Transverse colon (tissue), 4 donors: ENCODE data around the gene NLGN1. TPM values are rescaled to one million over a fixed set of nuclear protein-coding genes. Genes with fewer than 3 reads are reported as not detected.

ENCODE experiments used
- DNase-seq: peaks from one replicate; pipeline ENCODE4 v3.0.0-alpha.2; 2019
- H3K27ac ChIP-seq, 4 donors: fragments of 200-600 bp; sonication (generic); 2 replicates each; pipeline ENCODE4 v1.5.1; 2016 to 2018; ENCODE audit warnings: inconsistent platforms in 4 of 4
- H3K27me3 ChIP-seq: fragments of 200-600 bp; sonication (generic); 2 replicates; pipeline ENCODE4 v1.5.1; 2017; ENCODE audit warnings: inconsistent platforms
- H3K36me3 ChIP-seq, 4 donors: fragments of 200-600 bp; sonication (generic); 2 replicates each; pipeline ENCODE4 v1.5.1; 2017 to 2019; ENCODE audit warnings: inconsistent platforms in 4 of 4
- H3K4me1 ChIP-seq, 4 donors: fragments of 200-600 bp; sonication (generic); 2 replicates each; pipeline ENCODE4 v1.5.1; 2017 to 2020; ENCODE audit warnings: inconsistent platforms in 4 of 4
- H3K4me3 ChIP-seq, 4 donors: fragments of 200-600 bp; sonication (generic); 1 replicate in 1 of 4; 2 replicates in 3 of 4; pipeline versions ENCODE4 v1.5.1 to v1.6.1; 2017 to 2019; ENCODE audit warnings: inconsistent platforms in 4 of 4
- H3K9me3 ChIP-seq, 2 donors: fragments of 200-600 bp; sonication (generic); 2 replicates each; pipeline ENCODE4 v1.5.1; 2017 to 2019; ENCODE audit warnings: inconsistent platforms in 2 of 2
- EP300 ChIP-seq: sonication (generic); formaldehyde crosslinking; IDR thresholded peaks from one replicate; pipeline ENCODE4 v1.6.1; 2017; ENCODE audit warnings: antibody characterized with exemption, low read depth
- POLR2A ChIP-seq: fragments of 450-650 bp; IDR thresholded peaks from one replicate; pipeline ENCODE4 v1.6.1; 2016; ENCODE audit warnings: antibody characterized with exemption, mild to moderate bottlenecking, moderate library complexity
- POLR2AphosphoS5 ChIP-seq, 3 donors: sonication (generic); formaldehyde crosslinking; IDR thresholded peaks; one replicate each; pipeline ENCODE4 v1.6.1; 2016; ENCODE audit warnings: antibody characterized with exemption in 3 of 3
- WGBS, 2 donors: methylation state at CpG; one replicate each; pipeline ENCODE4 v1.1.5; 2018; ENCODE audit warnings: low coverage in 1 of 2; 5-methylcytosine and 5-hydroxymethylcytosine counted together
- in situ Hi-C, 4 donors: fragments of 200-750 bp; cut with MboI; loops; one replicate each; pipeline versions ENCODE4 v1.15.0 to v1.15.1; 2017; ENCODE audit warnings: low sequenced_read_pairs in 3 of 4, low pct_ligation_motif_present in 1 of 4, low pct_unique_long_range_greater_than_20kb in 1 of 4
- intact Hi-C: fragments of 100-400 bp; cut with DNase I; formaldehyde crosslinking; loops from one replicate; pipeline ENCODE4 v1.15.1; 2023; ENCODE audit warnings: low total_unique reads
- total RNA-seq, 4 donors: library from RNA; depleted of rRNA; stranded (reverse); fragments of >200 nt; gene quantifications; one replicate each; pipeline ENCODE4 v1.1.0, GENCODE V29; 2016
- TF ChIP-seq, protein P1 (sequence below), 5 experiments: fragments of 200-600 bp in 3 of 5; fragments of 450-650 bp in 2 of 5; sonication (generic) in 3 of 5; IDR thresholded peaks; 1 replicate in 2 of 5; 2 replicates in 3 of 5; pipeline ENCODE4 v1.5.1; 2016 to 2017; ENCODE audit warnings: antibody characterized with exemption in 5 of 5, inconsistent platforms in 3 of 5, mild to moderate bottlenecking in 2 of 5, moderate library complexity in 1 of 5

Gene NLGN1
- total RNA-seq, 4 donors from 2014 or later, result 0.40 to 5.2 (median 1.9) TPM; not detected in 1

DNA sequence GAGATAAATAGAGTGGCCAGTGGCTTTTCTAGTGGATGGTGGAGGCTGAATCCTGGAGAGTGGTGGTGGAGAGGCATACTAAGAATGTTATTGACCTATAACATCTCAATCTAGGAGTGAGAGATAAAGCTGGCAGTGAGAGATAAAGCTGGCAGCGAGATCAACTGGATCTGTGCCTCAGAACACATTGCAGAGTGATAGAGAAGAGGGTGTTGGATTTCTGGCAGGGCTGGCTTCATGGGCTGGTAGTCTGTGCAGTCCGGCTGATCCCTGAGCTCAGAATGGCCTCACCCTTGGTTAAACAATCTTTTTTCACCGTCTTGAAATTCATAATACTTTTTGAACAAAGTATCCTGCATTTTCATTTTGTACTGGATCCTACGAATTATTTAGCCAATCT lies 221.2 kb downstream of the NLGN1 start:
- TF ChIP-seq EP300 (no peak), POLR2A (no peak), POLR2AphosphoS5 (IDR thresholded peaks at IDR 0.05) (no peak)
- TF ChIP-seq, protein P1, sequence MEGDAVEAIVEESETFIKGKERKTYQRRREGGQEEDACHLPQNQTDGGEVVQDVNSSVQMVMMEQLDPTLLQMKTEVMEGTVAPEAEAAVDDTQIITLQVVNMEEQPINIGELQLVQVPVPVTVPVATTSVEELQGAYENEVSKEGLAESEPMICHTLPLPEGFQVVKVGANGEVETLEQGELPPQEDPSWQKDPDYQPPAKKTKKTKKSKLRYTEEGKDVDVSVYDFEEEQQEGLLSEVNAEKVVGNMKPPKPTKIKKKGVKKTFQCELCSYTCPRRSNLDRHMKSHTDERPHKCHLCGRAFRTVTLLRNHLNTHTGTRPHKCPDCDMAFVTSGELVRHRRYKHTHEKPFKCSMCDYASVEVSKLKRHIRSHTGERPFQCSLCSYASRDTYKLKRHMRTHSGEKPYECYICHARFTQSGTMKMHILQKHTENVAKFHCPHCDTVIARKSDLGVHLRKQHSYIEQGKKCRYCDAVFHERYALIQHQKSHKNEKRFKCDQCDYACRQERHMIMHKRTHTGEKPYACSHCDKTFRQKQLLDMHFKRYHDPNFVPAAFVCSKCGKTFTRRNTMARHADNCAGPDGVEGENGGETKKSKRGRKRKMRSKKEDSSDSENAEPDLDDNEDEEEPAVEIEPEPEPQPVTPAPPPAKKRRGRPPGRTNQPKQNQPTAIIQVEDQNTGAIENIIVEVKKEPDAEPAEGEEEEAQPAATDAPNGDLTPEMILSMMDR (IDR thresholded peaks at IDR 0.05), result no peak
- in situ Hi-C loops (no loop called here), intact Hi-C loops (no loop called here)
- Histone ChIP-seq H3K27ac (no peak overlapping the region), H3K4me3 (no peak overlapping the region), H3K36me3 (no peaks in the 10 kb centered on the region), H3K27me3 (no peaks in the 10 kb centered on the region), H3K4me1 (no peaks in the 10 kb centered on the region), H3K9me3 (no peaks in the 10 kb centered on the region)
- DNase-seq, result no peak
- WGBS, 2 donors, result 50 to 51% methylated on average over 3 to 4 of the region's 4 CpGs

DNA sequence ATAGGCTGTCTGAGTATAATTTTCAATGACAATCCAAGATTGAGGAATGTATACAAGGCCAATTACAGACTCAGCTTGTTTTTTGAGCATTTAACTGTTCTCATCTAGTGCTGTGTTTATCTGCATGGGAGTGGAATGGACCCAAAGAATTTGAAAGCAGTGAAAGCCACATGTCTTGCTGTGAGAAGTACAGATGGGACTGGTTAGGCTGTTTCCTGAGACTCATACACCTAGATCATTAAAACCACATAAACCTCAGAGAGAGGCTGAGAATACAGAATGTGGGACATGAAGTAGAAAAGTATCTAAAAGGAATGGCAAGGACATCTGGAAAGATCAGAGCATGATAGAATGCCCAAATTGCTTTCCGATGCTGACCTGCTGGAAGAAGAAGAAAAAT lies 224.6 kb downstream of the NLGN1 start:
- Histone ChIP-seq H3K27me3 (no peaks in the 10 kb centered on the region), H3K4me3 (no peak overlapping the region), H3K4me1 (no peaks in the 10 kb centered on the region), H3K27ac (no peak overlapping the region), H3K9me3 (no peaks in the 10 kb centered on the region), H3K36me3 (no peaks in the 10 kb centered on the region)
- 78 to 100% methylated on average over 1 of the region's 1 CpG for WGBS, 2 donors
- TF ChIP-seq EP300 (no peak), POLR2AphosphoS5 (IDR thresholded peaks at IDR 0.05) (no peak), POLR2A (no peak)
- TF ChIP-seq, protein P1 (IDR thresholded peaks at IDR 0.05), result no peak
- DNase-seq, result no peak
- in situ Hi-C loops, result no loop called here
- intact Hi-C loops, result no loop called here

DNA sequence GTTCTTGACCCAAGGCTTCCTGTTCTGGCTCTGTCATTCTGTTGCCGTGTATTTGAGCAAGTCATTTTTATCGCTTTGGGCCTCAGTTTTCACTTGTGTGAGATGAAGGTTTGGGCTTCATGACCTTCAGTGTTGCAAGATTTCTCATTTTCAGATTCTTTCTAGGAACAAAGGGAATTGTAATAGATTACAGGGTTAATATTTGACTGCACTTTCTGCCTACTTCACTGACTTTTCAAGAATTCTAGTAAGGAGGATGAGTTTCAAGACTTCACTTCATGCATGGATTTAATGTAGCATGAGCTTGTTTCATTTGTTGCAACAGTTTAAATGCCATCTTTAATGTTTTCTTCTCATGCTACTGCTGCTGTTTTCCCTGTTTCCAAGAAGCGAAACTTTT lies 226.5 kb downstream of the NLGN1 start:
- H3K9me3 ChIP-seq, result no peaks in the 10 kb centered on the region
- in situ Hi-C loops, result no loop called here
- WGBS, 2 donors, result 51 to 76% methylated on average over 3 of the region's 3 CpGs
- no peaks in the 10 kb centered on the region for H3K36me3 ChIP-seq
- H3K27ac ChIP-seq, result no peak overlapping the region
- intact Hi-C loops, result no loop called here
- no peak for DNase-seq
- H3K27me3 ChIP-seq, result no peaks in the 10 kb centered on the region
- no peaks in the 10 kb centered on the region for H3K4me1 ChIP-seq
- H3K4me3 ChIP-seq, result no peak overlapping the region
- TF ChIP-seq POLR2A (no peak), POLR2AphosphoS5 (IDR thresholded peaks at IDR 0.05) (no peak), EP300 (no peak)
- TF ChIP-seq, protein P1 (IDR thresholded peaks at IDR 0.05), result no peak

DNA sequence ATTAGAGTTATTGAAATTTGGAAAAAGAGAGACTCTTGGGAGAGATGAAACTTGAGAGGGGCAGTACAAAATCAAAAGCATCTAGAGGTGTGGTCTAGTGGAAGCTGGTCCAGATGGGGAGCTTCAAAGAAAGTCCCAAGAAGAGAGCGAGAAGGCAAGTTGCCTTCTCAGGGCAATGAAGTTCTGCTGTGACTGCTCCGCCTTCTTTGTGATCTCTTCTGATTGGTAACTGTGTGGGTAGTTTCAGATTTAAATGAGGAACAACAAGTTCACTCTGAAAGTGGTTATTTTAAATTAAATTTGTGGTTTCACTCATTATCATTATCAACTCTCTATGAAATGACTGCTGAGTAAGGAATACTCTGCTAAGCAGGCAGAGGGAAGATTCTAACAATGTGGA lies 233.3 kb downstream of the NLGN1 start:
- TF ChIP-seq POLR2AphosphoS5 (IDR thresholded peaks at IDR 0.05) (no peak), POLR2A (no peak), EP300 (no peak)
- TF ChIP-seq, protein P1 (IDR thresholded peaks at IDR 0.05), result no peak

More for the DNA sequence above, 233.3 kb downstream of the NLGN1 start:
- DNase-seq, result no peak
- in situ Hi-C loops (no loop called here), intact Hi-C loops (no loop called here)
- Histone ChIP-seq H3K4me1 (no peaks in the 10 kb centered on the region), H3K4me3 (no peak overlapping the region), H3K27me3 (no peaks in the 10 kb centered on the region), H3K9me3 (no peaks in the 10 kb centered on the region), H3K36me3 (no peaks in the 10 kb centered on the region), H3K27ac (no peak overlapping the region)
- 90 to 94% methylated on average over 2 of the region's 2 CpGs for WGBS, 2 donors
